Stomach smooth muscle (tissue), 2 donors: ENCODE data around the gene ADPRH.
"Not testable (repeated sequence)": the region's sequence is repeated elsewhere in the genome, so short reads cannot be mapped to it uniquely, and the experiment has no call there.

Experiments
- H3K27ac ChIP-seq: one replicate; pipeline ENCODE4 v1.7.0; 2013; ENCODE audit warnings: mild to moderate bottlenecking, low read length, inconsistent platforms
- H3K27me3 ChIP-seq, 2 donors: one replicate each; pipeline ENCODE4 v1.7.0; 2013; ENCODE audit warnings: low read length in 2 of 2; ENCODE audit not compliant: insufficient read depth in 2 of 2, control insufficient read depth in 1 of 2
- H3K36me3 ChIP-seq, 2 donors: one replicate each; pipeline ENCODE4 v1.7.0; 2013; ENCODE audit warnings: low read length in 2 of 2; ENCODE audit not compliant: control insufficient read depth in 2 of 2, insufficient read depth in 2 of 2
- H3K4me1 ChIP-seq: one replicate; pipeline ENCODE4 v1.7.0; 2013; ENCODE audit warnings: low read length; ENCODE audit not compliant: control insufficient read depth, insufficient read depth
- H3K4me3 ChIP-seq, 2 donors: one replicate each; pipeline ENCODE4 v1.7.0; 2013; ENCODE audit warnings: low read length in 2 of 2
- H3K9ac ChIP-seq, 2 donors: one replicate each; pipeline ENCODE4 v1.7.0; 2013; ENCODE audit warnings: low read length in 2 of 2, mild to moderate bottlenecking in 1 of 2
- H3K9me3 ChIP-seq, 2 donors: one replicate each; pipeline ENCODE4 v1.7.0; 2013; ENCODE audit warnings: low read length in 2 of 2; ENCODE audit not compliant: control insufficient read depth in 2 of 2
- donor health status: healthy.
- donor health status: Pancreatic carcinoma.

Gene ADPRH

DNA sequence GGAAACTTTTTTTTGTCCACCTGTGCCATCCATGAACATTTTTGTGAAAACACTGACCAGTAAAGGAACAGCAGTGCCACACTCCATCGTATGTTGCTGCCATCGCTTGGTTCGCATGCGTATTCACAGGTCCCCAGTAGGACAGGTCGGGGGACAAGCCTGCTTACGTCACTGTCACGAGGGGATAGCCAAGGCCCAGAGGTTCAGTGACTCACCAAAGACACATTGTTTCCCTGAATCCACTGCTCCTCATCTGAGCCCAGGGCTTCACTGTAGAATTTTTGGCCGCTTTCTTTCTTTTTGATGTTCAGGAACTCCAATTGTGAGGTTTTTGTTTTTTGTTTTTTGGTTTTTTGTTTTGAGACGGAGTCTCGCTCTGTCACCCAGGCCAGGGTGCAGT is 5.9 kb downstream of the ADPRH start:
- peaks cover 6% of the 10 kb centered on the region for H3K4me1 ChIP-seq
- no peaks in the 10 kb centered on the region for H3K9me3 ChIP-seq
- no peak overlapping the region for H3K27ac ChIP-seq
- no peak overlapping the region for H3K9ac ChIP-seq
- no peak overlapping the region for H3K4me3 ChIP-seq
- peaks cover 0 to 12% of the 10 kb centered on the region in 2 donors for H3K36me3 ChIP-seq
- no peaks in the 10 kb centered on the region for H3K27me3 ChIP-seq

DNA sequence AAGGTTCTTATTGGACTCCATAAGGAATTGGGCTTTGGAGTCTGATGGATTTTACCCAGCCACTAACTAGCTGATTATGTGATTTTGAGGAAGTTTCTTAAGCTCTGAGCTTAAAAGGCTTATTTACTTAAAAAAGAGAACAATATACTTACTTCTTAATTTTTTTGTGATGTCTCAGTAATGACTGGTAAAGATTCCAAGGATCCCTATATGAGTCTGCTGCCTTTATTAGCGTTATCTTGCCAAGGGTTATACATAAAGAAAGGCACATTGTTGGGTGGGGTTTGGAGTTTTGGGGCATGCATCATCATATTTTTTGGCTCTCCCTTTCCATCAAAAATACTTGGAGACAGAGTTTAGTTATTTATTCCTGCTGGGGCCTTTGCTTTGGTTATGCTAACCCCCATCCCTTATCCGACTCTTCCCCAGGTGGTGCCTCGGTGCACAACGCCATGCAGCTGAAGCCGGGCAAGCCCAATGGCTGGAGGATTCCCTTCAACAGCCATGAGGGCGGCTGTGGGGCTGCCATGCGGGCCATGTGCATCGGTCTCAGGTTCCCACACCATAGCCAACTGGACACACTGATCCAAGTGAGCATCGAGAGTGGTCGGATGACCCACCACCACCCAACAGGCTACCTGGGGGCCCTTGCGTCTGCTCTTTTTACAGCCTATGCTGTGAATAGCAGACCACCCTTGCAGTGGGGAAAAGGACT is 6.7 kb downstream of the ADPRH start:
- peaks cover 0 to 12% of the 10 kb centered on the region in 2 donors for H3K36me3 ChIP-seq
- no peaks in the 10 kb centered on the region for H3K4me1 ChIP-seq

DNA sequence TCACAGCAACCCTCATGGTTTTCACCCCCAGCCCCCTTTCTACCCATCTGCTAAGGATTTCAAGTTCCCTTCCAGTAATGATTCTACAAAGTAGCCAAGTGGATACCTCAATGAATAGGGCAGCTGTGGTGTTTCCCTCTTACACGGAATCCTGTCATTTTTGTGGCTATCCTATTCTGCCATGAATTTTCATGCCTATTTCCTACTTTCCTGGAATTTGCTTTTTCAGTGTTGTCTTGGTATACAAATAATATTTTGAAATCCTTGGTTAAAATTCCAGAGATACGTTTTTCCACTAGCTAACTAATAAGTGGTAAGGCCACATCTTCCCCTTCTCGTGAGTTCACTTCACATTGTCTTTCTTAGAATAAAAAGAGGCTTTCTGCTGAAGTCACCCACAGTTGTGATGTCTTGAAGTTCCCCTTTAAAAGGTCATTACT is 7.5 kb downstream of the ADPRH start:
- peaks cover 0 to 12% of the 10 kb centered on the region in 2 donors for H3K36me3 ChIP-seq
- no peak overlapping the region for H3K9ac ChIP-seq
- no peaks in the 10 kb centered on the region for H3K9me3 ChIP-seq
- no peaks in the 10 kb centered on the region for H3K27me3 ChIP-seq
- no peaks in the 10 kb centered on the region for H3K4me1 ChIP-seq
- no peak overlapping the region for H3K4me3 ChIP-seq
- no peak overlapping the region for H3K27ac ChIP-seq

More for the DNA sequence above, 6.7 kb downstream of the ADPRH start:
- Histone ChIP-seq H3K4me3 (no peak overlapping the region), H3K27me3 (no peaks in the 10 kb centered on the region), H3K9ac (no peak overlapping the region), H3K9me3 (no peaks in the 10 kb centered on the region), H3K27ac (no peak overlapping the region)

DNA sequence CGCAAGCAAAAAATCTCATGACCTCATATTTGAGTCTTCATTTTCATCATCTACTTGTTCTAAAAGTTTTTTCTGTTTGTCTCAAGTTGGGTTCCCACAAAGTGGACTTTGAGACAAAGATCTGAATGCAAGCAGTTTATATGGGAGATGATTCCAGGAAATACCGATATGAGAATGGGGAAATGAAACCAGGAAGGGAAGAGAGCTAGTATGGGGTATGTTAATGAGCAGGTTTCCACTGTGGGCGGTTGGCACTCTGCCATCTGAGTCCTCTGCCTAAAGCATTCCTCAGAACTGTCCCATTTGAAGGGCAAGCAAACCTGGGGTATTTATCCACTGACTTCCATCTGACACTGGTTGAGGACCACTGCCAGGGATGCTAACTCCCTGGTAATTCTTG is 8.8 kb downstream of the ADPRH start:
- Histone ChIP-seq H3K4me3 (no peak overlapping the region), H3K27me3 (no peaks in the 10 kb centered on the region), H3K36me3 (peaks cover 0 to 12% of the 10 kb centered on the region in 2 donors), H3K4me1 (no peaks in the 10 kb centered on the region), H3K27ac (no peak overlapping the region), H3K9me3 (no peaks in the 10 kb centered on the region), H3K9ac (no peak overlapping the region)

DNA sequence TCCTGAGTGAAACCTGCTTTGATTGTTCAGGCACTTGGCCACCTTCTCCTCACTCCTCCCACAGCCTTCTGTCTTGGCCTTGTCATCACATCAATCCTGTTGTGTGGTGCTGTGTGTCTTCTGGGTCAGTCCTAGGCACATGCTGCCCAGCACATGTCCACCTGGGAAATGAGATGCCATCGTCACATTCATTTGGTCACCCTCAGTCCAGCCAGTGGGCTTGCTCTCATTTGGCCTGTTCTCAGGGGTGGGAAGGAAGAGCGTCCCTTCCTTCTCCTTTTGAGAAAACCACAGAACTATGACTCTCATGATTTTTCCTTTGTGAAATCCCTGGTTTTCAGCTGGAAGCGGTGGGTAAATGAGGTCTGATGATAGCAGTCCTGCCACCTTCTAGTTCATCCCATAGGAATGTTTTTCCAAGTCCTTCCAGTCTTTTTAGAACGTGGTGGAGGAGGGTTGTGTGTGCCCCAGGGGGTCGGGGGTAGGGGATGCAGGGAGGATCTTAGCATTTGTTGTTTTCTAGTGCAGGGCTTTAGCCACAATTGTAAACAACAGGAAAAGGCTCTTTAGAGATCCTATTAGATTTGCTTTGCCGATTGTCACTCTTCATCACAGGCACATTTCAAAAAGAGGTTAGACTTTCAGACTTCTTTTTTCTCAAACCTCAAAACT is 9.9 kb downstream of the ADPRH start:
- Histone ChIP-seq H3K4me1 (no peaks in the 10 kb centered on the region), H3K9me3 (no peaks in the 10 kb centered on the region), H3K27me3 (no peaks in the 10 kb centered on the region), H3K9ac (no peak overlapping the region), H3K27ac (no peak overlapping the region), H3K4me3 (no peak overlapping the region), H3K36me3 (peaks cover 0 to 12% of the 10 kb centered on the region in 2 donors)

DNA sequence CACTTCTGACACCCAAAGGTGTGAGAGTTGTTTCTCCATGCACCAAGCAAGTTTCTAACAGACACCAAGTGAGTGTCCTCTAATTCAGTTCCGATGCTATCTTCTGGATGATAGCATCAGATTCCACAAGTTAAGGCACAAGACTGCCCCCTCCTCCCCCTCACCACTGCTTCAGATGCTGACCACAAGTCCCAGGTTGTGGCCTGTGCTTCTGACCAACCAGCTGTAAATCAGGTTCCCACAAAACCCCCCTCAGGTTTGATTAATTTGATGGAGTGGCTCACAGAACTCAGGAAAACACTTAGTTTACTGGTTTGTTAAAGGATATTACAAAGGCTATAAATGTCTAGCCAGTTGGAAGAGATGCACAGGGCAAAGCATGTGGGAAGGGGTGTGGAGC is 11.4 kb downstream of the ADPRH start:
- peaks cover 0 to 12% of the 10 kb centered on the region in 2 donors for H3K36me3 ChIP-seq
- H3K9ac ChIP-seq: no peak overlapping the region
- H3K4me3 ChIP-seq: no peak overlapping the region
- H3K4me1 ChIP-seq: peaks cover 4% of the 10 kb centered on the region
- no peaks in the 10 kb centered on the region for H3K9me3 ChIP-seq
- no peaks in the 10 kb centered on the region for H3K27me3 ChIP-seq
- no peak overlapping the region for H3K27ac ChIP-seq

DNA sequence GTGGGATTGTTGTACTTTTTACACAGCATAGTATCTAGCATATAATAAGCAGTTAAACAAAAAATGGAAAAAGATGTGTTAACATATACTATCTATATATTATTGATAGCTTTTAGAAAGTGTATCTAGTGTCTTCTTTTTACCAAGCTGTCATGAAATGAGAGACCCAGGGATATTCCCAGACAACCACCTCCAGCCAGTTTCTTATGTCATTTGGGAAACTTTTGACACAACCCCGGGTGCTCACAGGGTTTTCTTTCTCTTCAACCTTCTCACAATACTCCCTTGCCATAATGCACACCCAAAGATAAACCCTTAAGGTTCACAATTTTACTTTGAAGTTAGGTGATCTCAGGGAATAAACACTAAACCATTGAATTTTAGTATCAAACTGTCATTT is 13.6 kb downstream of the ADPRH start:
- Histone ChIP-seq H3K9ac (no peak overlapping the region), H3K27me3 (no peaks in the 10 kb centered on the region), H3K27ac (no peak overlapping the region), H3K9me3 (no peaks in the 10 kb centered on the region), H3K4me1 (peaks cover 5% of the 10 kb centered on the region), H3K36me3 (peaks cover 0 to 5% of the 10 kb centered on the region in 2 donors), H3K4me3 (no peak overlapping the region)

DNA sequence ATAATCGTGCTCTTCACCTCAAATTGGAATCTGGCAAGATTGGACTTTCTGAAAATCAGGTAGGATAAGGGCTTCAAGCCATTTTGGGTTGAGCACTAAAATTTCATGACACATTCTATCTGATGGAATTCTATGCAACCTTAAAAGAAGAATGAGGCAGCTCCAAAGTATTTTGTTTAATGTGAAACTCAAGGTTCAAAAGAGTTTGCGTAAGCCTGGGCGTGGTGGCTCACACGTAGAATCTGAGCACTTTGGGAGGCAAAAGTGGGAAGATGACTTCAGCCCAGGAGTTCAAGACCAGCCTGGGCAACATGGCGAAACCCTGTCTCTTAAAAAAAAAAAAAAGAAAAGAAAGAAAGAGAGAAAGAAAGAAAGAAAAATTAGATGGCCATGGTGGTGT is 14.8 kb downstream of the ADPRH start:
- Histone ChIP-seq H3K27ac (no peak overlapping the region), H3K36me3 (no peaks in the 10 kb centered on the region), H3K9ac (no peak overlapping the region), H3K4me1 (peaks cover 5% of the 10 kb centered on the region), H3K4me3 (no peak overlapping the region), H3K9me3 (no peaks in the 10 kb centered on the region), H3K27me3 (no peaks in the 10 kb centered on the region)

DNA sequence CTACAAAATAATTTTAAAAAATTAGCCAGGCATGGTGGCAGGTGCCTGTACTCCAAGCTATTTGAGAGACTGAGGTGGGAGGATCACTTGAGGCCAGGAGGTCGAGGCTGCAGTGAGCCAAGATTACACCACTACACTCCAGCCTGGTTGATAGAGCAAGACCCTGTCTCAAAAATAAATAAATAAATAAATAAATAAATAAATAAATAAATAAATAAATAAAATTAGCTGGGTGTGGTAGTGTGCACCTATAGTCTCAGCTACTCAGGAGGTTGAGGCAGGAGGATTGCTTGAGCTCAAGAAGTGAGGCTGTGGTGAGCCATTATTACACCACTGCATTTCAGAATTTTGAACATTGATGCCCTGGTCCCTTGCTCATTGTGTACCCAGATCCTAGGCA is 15.6 kb downstream of the ADPRH start:
- H3K27me3 ChIP-seq, H3K4me1 ChIP-seq, H3K36me3 ChIP-seq, H3K27ac ChIP-seq, H3K9me3 ChIP-seq, H3K9ac ChIP-seq, H3K4me3 ChIP-seq: not testable (repeated sequence)

DNA sequence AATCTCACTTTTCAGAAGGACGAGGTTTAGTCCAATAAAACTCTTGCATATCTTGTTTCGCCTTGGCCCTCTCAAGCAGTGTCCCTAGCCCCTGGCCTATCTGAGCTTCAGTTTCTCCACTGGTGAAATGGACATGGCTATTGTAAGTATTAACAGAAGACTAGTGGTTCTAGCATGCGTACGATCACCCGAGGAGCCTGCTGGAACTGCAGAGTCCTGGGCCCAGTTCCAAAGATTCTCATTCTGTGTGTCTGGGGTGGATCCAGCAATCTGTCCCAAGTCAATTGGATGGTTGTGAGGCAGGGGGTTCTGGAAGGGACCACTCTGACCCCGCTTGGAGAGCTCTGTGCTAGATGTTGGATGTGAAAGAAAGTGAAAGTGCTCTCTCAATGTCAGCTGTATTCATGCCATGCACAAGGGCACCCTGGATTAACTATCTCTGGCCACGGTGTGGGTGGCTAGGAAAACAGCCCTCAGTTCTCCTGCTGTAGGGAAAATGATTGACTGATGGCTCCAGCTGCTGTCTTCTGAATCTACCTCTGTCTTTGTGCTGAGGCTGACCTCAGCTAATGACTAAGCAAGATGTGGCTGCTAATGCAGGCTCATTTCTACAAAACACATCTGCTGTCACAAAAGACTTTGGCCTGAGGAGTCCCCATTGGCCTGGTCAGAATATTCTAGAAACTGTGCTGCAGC is 16.5 kb downstream of the ADPRH start:
- peak overlapping the region in 1 of 2 donors; percentile 41 for H3K9ac ChIP-seq
- no peaks in the 10 kb centered on the region for H3K9me3 ChIP-seq

More for the DNA sequence above, 16.5 kb downstream of the ADPRH start:
- Histone ChIP-seq H3K4me1 (peaks cover 5% of the 10 kb centered on the region), H3K4me3 (peak overlapping the region; percentile 63 to 67), H3K27ac (no peak overlapping the region), H3K27me3 (no peaks in the 10 kb centered on the region), H3K36me3 (no peaks in the 10 kb centered on the region)
